Adrenal gland (tissue), 12 donors: ENCODE measurements around the gene TOMM5. TPM values are rescaled to one million over a fixed set of nuclear protein-coding genes. Genes with fewer than 3 reads are reported as not detected.

ENCODE experiments used
- DNase-seq, 7 donors: peaks; one replicate each; pipeline ENCODE4 v3.0.0-alpha.2; 2019 to 2020
- H3K27ac ChIP-seq, 5 donors: fragments of 200-600 bp; sonication (generic) in 4 of 5; 1 replicate in 3 of 5; 2 replicates in 2 of 5; pipeline versions ENCODE4 v1.5.1 to v1.8.0; 2016 to 2020; ENCODE audit warnings: mild to moderate bottlenecking in 1 of 5
- H3K27me3 ChIP-seq: fragments of 200-600 bp; 2 replicates; pipeline ENCODE4 v1.8.0; 2021
- H3K36me3 ChIP-seq, 2 donors: fragments of 200-600 bp; replicated peaks in 1 of 2; 1 replicate in 1 of 2; 2 replicates in 1 of 2; pipeline versions ENCODE4 v1.5.1 to v1.8.0; 2018 to 2022
- H3K4me1 ChIP-seq, 2 donors: fragments of 200-600 bp; replicated peaks in 1 of 2; 1 replicate in 1 of 2; 2 replicates in 1 of 2; pipeline versions ENCODE4 v1.5.1 to v1.8.0; 2018 to 2021
- H3K4me3 ChIP-seq, 4 donors: fragments of 200-600 bp; sonication (generic) in 3 of 4; one replicate each; pipeline ENCODE4 v1.5.1; 2016 to 2018
- H3K9me3 ChIP-seq, 3 donors: fragments of 200-600 bp; sonication (generic) in 1 of 3; replicated peaks in 1 of 3; 1 replicate in 2 of 3; 2 replicates in 1 of 3; pipeline versions ENCODE4 v1.5.1 to v1.8.0; 2016 to 2021
- CTCF ChIP-seq, 6 experiments: fragments of 450-650 bp in 4 of 6; fragments of 200-600 bp in 2 of 6; sonication (generic) in 1 of 6; IDR thresholded peaks; 1 replicate in 5 of 6; 2 replicates in 1 of 6; pipeline versions ENCODE4 v1.5.1 to v1.8.0; 2016 to 2021; ENCODE audit warnings: antibody characterized with exemption in 6 of 6, mild to moderate bottlenecking in 2 of 6, moderate library complexity in 1 of 6
- POLR2A ChIP-seq, 2 donors: fragments of 450-650 bp; IDR thresholded peaks; one replicate each; pipeline ENCODE4 v1.6.1; 2017; ENCODE audit warnings: antibody characterized with exemption in 2 of 2, mild to moderate bottlenecking in 2 of 2, moderate library complexity in 1 of 2
- WGBS, 4 donors: extraction: QIAGEN DNeasy Blood & Tissue Kit in 2 of 4; methylation state at CpG; one replicate each; pipeline versions ENCODE4 v1.1.5 to v1.1.7; 2013 to 2017; 5-methylcytosine and 5-hydroxymethylcytosine counted together
- intact Hi-C, 2 donors: fragments of 100-400 bp; cut with DNase I; formaldehyde crosslinking; loops; one replicate each; pipeline versions ENCODE4 v1.14.1 to v1.15.0; 2022 to 2023
- polyA plus RNA-seq, 3 donors: library from polyadenylated mRNA; stranded (reverse); fragments of 200-250 nt in 2 of 3; fragments of 350-450 nt in 1 of 3; fragmentation: Illumina TruSeq in 1 of 3; extraction: RNeasy Lipid Tissue Mini Kit (QIAGEN cat#74804) in 1 of 3; gene quantifications; one replicate each; pipeline ENCODE4 v1.2.3, GENCODE V29; 2013 to 2014
- total RNA-seq, 9 donors: library from RNA; depleted of rRNA in 4 of 9; stranded (reverse); fragments of >200 nt in 4 of 9; fragments of 120-200 nt in 1 of 9; fragmentation: NEBNext Ultra II Directional in 1 of 9; extraction: Animal tissue kit (Norgen Biotek cat#: 25700) in 1 of 9; gene quantifications; one replicate each; pipeline versions ENCODE4 v1.1.0 to v1.2.4, GENCODE V29; 2013 to 2023
- donor health status: healthy with polysubstance abuse.
- donor health status: Bipolar disorder and iron deficiency.
- donor health status: DM: yes; HTN: yes; CAD: no.
- donor health status: DM: no; HTN: no; CAD: no.
- donor health status: DM: no; HTN: no; CAD: no.
- donor health status: DM: yes; HTN: yes; CAD: no.

The TOMM5 gene
- total and polyA plus RNA-seq, 12 donors: 41.0 to 319 (median 84.0) TPM

GRCh38 chr9:37632479-37632878, 40.1 kb upstream of the TOMM5 start:
- Histone ChIP-seq H3K27ac (no peak overlapping the region), H3K9me3 (no peaks in the 10 kb centered on the region), H3K27me3 (no peaks in the 10 kb centered on the region), H3K4me3 (no peak overlapping the region), H3K36me3 (no peaks in the 10 kb centered on the region), H3K4me1 (no peaks in the 10 kb centered on the region)
- WGBS, 4 donors: 58 to 87% (median 72%) methylated on average over 4 of the region's 4 CpGs
- intact Hi-C loops: no loop called here
- TF ChIP-seq POLR2A (IDR thresholded peaks at IDR 0.05): no peak
- TF ChIP-seq CTCF (IDR thresholded peaks at IDR 0.05): no peak
- DNase-seq: no peak

- Histone ChIP-seq H3K27me3 (no peaks in the 10 kb centered on the region), H3K9me3 (no peaks in the 10 kb centered on the region), H3K4me1 (no peaks in the 10 kb centered on the region), H3K27ac (no peak overlapping the region), H3K4me3 (no peak overlapping the region), H3K36me3 (no peaks in the 10 kb centered on the region)
- no peak for DNase-seq
- intact Hi-C loops: no loop called here
- TF ChIP-seq CTCF (IDR thresholded peaks at IDR 0.05) (no peak), POLR2A (IDR thresholded peaks at IDR 0.05) (no peak)
- 32 to 51% (median 47%) methylated on average over 5 of the region's 5 CpGs for WGBS, 4 donors
These were observed 34.4 kb upstream of the TOMM5 start for GRCh38 chr9:37626708-37627292.

- WGBS, 4 donors: 86 to 93% (median 87%) methylated on average over 11 to 12 of the region's 12 CpGs
- intact Hi-C loops: no loop called here
- DNase-seq: no peak
- Histone ChIP-seq H3K4me1 (no peaks in the 10 kb centered on the region), H3K27me3 (no peaks in the 10 kb centered on the region), H3K27ac (no peak overlapping the region), H3K36me3 (no peaks in the 10 kb centered on the region), H3K4me3 (no peak overlapping the region), H3K9me3 (no peaks in the 10 kb centered on the region)
- TF ChIP-seq CTCF (IDR thresholded peaks at IDR 0.05): no peak
- no peak for TF ChIP-seq POLR2A (IDR thresholded peaks at IDR 0.05)
These were observed 33.4 kb upstream of the TOMM5 start for GRCh38 chr9:37625758-37626147.

GRCh38 chr9:37625036-37625757, 32.8 kb upstream of the TOMM5 start:
- Histone ChIP-seq H3K27ac (no peak overlapping the region), H3K36me3 (no peaks in the 10 kb centered on the region), H3K9me3 (no peaks in the 10 kb centered on the region), H3K27me3 (no peaks in the 10 kb centered on the region), H3K4me3 (no peak overlapping the region), H3K4me1 (no peaks in the 10 kb centered on the region)
- no peak for DNase-seq
- intact Hi-C loops: no loop called here
- TF ChIP-seq CTCF (IDR thresholded peaks at IDR 0.05) (no peak), POLR2A (IDR thresholded peaks at IDR 0.05) (no peak)
- 65 to 93% (median 75%) methylated on average over 5 of the region's 5 CpGs for WGBS, 4 donors
